ENCODE measurements around the gene HSH2D.
A peak's percentile ranks its signal among the peaks of the same experiment; 100 is the strongest.
"Not testable (repeated sequence)": the region's sequence is repeated elsewhere in the genome, so short reads cannot be mapped to it uniquely, and the experiment has no call there.

The HSH2D gene

GRCh38 chr19:16115301-16116039, 28.0 kb upstream of the HSH2D start:
- H3K27me3 ChIP-seq (ENCODE audit: insufficient read depth, poor library complexity, severe bottlenecking), result no peaks in the 10 kb centered on the region
- H3K27ac ChIP-seq (replicated peaks), result peak overlapping the region; percentile 81
- no peak overlapping the region for H3K4me3 ChIP-seq (replicated peaks; ENCODE audit: insufficient read depth, low read length)
- no peak for DNase-seq (ENCODE audit: low read depth in 1 of 2, low spot score in 1 of 2)
- TF ChIP-seq CTCF (IDR thresholded peaks at IDR 0.05; ENCODE audit: insufficient read depth, low read length) (no peak), GABPA (IDR thresholded peaks at IDR 0.05; ENCODE audit: low read depth) (no peak), REST (IDR thresholded peaks at IDR 0.05; ENCODE audit: insufficient replicate concordance, low read depth) (no peak), SPI1 (IDR thresholded peaks at IDR 0.05; ENCODE audit: borderline replicate concordance, low read depth) (no peak), POLR2AphosphoS5 (IDR thresholded peaks at IDR 0.05; ENCODE audit: low read depth) (no peak)

- Histone ChIP-seq H3K27me3 (ENCODE audit: insufficient read depth, poor library complexity, severe bottlenecking) (no peaks in the 10 kb centered on the region), H3K4me3 (replicated peaks; ENCODE audit: insufficient read depth, low read length) (no peak overlapping the region), H3K27ac (replicated peaks) (peak overlapping the region; percentile 81)
- DNase-seq (ENCODE audit: low read depth in 1 of 2, low spot score in 1 of 2), result no peak
- TF ChIP-seq GABPA (IDR thresholded peaks at IDR 0.05; ENCODE audit: low read depth), result no peak
Observed at GRCh38 chr19:16116067-16116466, 27.4 kb upstream of the HSH2D start.

GRCh38 chr19:16117594-16118033, 25.9 kb upstream of the HSH2D start:
- TF ChIP-seq GABPA (IDR thresholded peaks at IDR 0.05; ENCODE audit: low read depth) (no peak), POLR2AphosphoS5 (IDR thresholded peaks at IDR 0.05; ENCODE audit: low read depth) (0 out of 2 replicates have a peak, but pooled peaks have one; percentile 50), CTCF (IDR thresholded peaks at IDR 0.05; ENCODE audit: insufficient read depth, low read length) (peak; percentile 27), REST (IDR thresholded peaks at IDR 0.05; ENCODE audit: insufficient replicate concordance, low read depth) (no peak), SPI1 (IDR thresholded peaks at IDR 0.05; ENCODE audit: borderline replicate concordance, low read depth) (no peak)
- Histone ChIP-seq H3K27me3 (ENCODE audit: insufficient read depth, poor library complexity, severe bottlenecking) (no peaks in the 10 kb centered on the region), H3K27ac (replicated peaks) (peak overlapping the region; percentile 81), H3K4me3 (replicated peaks; ENCODE audit: insufficient read depth, low read length) (no peak overlapping the region)
- peak; percentile 52 to 76 for DNase-seq (ENCODE audit: low read depth in 1 of 2, low spot score in 1 of 2)

GRCh38 chr19:16118489-16119033, 24.9 kb upstream of the HSH2D start:
- DNase-seq (ENCODE audit: low read depth in 1 of 2, low spot score in 1 of 2), result peak; percentile 65 to 95
- Histone ChIP-seq H3K4me3 (replicated peaks; ENCODE audit: insufficient read depth, low read length) (no peak overlapping the region), H3K27me3 (ENCODE audit: insufficient read depth, poor library complexity, severe bottlenecking) (no peaks in the 10 kb centered on the region), H3K27ac (replicated peaks) (peak overlapping the region; percentile 81)
- TF ChIP-seq CTCF (IDR thresholded peaks at IDR 0.05; ENCODE audit: insufficient read depth, low read length) (no peak), GABPA (IDR thresholded peaks at IDR 0.05; ENCODE audit: low read depth) (no peak), REST (IDR thresholded peaks at IDR 0.05; ENCODE audit: insufficient replicate concordance, low read depth) (no peak), POLR2AphosphoS5 (IDR thresholded peaks at IDR 0.05; ENCODE audit: low read depth) (peak; percentile 37; the same call in 1 of the 2 replicates), SPI1 (IDR thresholded peaks at IDR 0.05; ENCODE audit: borderline replicate concordance, low read depth) (peak; percentile 99)

- H3K27ac ChIP-seq (replicated peaks), result peak overlapping the region; percentile 81
- not testable (repeated sequence) for H3K27me3 ChIP-seq (ENCODE audit: insufficient read depth, poor library complexity, severe bottlenecking); H3K4me3 ChIP-seq (replicated peaks; ENCODE audit: insufficient read depth, low read length)
- DNase-seq (ENCODE audit: low read depth in 1 of 2, low spot score in 1 of 2), result peak in 1 of 2 experiments; percentile 69
Observed at GRCh38 chr19:16119075-16119857, 24.2 kb upstream of the HSH2D start.
